ENCODE results near the gene MAN1A1.

MAN1A1 gene

GRCh38 chr6:119127627-119128026 is 221.9 kb downstream of the MAN1A1 start (continued):
- no peak for TF ChIP-seq ZNF146 (tag by site-specific recombination; IDR thresholded peaks at IDR 0.05)
- TF ChIP-seq ZEB2 (tag by site-specific recombination; IDR thresholded peaks at IDR 0.05): no peak
- no peak for TF ChIP-seq SP7 (tag by site-specific recombination; IDR thresholded peaks at IDR 0.05)
- TF ChIP-seq REST (tag by site-specific recombination; IDR thresholded peaks at IDR 0.05): no peak

Measured in HEK293 (cell line).